GM18873 (cell line): Measurements from ENCODE around the gene PLAC8L1.
A peak's percentile ranks its signal among the peaks of the same experiment; 100 is the strongest.
"Not testable (repeated sequence)": the region's sequence is repeated elsewhere in the genome, so short reads cannot be mapped to it uniquely, and the experiment has no call there.

Experiments used
- ATAC-seq: cut with Tn5 transposase; IDR thresholded peaks from one replicate; pipeline ENCODE4 v1.9.1; 2021; ENCODE audit warnings: mild to moderate bottlenecking, moderate library complexity, moderate number of reproducible peaks; ENCODE audit not compliant: unreplicated experiment, low FRiP score

PLAC8L1 gene, protein sequence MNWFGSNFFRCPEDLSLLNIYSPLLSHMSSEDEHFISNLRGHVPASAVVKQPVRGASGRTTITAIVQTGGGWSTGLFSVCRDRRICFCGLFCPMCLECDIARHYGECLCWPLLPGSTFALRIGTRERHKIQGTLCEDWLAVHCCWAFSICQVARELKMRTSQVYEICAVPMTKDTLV

DNA sequence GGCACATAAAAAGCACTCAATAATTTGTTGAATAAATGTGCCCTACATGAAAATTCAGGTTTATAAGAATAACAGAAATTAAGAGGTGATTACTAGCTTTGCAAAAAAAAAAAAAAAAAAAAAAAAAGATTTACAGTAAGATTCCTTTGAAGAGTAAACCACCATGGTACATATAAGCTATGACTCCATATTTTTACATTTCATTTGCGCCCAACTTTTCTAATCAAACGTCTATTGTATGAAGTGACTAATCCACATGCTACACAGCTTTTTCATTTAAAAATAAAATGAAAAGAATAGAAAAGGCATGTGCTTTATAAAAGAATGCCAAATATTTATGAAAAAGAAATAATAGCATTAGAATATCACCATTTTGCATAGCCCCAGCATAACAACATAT, at the start of gene PLAC8L1:
TSS of gene PLAC8L1 (minus strand) at position 101 of the 400 bp plus-strand sequence. CDS start 1,266 bp downstream, outside the sequence.
- no peak for ATAC-seq

DNA sequence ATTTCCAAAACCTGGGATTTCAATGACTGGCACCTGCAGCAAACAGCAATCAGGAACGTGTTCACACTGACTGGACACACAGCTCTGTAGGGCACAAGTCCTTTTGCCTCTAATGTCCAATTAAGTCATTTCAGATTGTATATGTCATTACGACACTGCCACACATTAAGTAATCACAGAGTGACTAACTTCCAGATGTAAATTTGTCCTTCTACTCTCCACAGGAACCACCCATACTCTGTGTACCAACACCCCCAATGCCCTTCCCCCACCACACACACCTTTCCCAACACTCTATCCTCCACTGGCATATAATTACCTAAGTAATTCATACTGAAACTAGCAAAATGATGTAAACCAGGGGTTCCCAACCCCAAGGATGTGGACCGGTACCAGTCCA, 46.6 kb upstream of the PLAC8L1 start:
- ATAC-seq: no peak

DNA sequence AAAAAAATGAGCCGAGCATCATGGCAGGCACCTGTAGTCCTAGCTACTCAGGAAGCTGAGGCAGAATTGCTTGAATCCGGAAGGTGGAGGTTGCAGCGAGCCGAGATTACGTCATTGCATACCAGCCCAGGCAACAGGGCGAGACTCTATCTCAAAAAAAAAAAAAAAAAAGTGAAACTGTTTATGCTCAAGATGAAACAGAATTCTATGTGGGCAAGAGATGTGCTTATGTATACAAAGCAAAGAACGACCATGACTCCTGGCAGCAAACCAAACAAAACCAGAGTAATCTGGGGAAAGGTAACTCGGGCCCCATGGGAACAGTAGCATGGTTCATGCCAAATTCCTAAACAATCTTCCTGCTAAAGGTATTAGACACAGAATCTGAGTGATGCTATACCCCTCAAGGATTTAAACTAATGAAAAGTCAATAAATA, 32.6 kb upstream of the PLAC8L1 start:
- no peak for ATAC-seq

DNA sequence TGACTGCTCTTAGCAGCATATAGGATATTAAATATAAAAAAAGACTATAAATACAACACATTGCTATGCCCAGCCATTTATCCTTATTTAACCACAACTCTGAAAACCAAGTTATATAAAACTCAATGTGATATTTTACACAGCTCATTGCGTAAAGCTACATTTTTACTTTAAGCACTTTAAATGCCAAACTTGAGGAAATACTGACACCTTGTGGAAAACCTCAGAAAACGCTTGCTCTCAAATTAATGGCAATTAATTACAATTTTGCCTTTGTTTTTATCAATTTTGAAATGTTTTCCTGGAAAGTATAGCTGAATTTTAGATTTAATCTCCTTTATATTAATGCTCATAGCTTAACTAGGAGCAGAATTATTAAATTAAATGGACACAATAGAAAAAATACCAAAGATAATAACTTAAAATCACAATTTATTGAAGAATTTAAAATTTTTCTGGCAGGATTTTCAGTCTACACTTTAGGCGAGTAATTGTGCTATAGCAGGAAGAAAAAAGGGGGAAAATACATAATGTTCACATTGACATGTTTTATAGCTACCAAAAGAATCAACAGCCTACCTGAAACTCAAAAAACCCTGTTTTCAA, 25.2 kb upstream of the PLAC8L1 start:
- ATAC-seq: no peak

DNA sequence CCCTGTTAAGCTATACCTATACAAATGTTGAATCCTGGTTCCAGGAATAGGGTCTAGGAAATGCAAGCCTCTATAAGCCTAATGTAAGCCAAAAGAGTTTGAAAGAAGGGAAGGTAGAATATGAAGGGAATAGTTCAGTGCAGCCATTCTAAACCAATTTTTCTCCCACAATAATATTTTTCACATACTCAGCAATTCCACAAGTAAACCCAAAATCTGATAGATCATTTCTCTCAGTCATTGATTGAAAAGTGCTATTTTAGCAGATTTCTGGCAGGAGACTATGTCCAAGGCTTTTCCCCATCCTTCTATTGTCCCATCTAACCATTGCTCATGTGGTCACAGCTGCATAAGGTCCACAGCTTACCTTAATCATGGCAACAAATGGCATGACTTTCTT, 20.7 kb upstream of the PLAC8L1 start:
- ATAC-seq: no peak

DNA sequence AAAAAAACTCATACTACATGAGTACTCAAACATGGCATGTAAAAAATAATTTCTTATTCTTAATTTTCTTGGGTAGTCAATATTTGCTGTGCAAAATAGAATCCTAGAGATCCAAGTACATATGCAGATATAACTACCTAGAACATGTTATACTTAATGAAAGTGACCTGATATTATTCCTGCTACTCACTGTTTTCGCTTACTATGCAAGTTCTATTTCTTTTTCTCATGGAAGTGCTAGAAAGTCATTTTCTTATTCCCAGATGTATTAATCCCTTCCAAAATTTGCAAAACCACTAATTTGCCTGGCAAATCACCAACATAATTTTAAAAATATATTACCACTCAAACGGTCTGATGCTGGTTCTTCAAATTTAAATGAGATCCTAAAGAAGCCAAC, 19.2 kb upstream of the PLAC8L1 start:
- no peak for ATAC-seq

DNA sequence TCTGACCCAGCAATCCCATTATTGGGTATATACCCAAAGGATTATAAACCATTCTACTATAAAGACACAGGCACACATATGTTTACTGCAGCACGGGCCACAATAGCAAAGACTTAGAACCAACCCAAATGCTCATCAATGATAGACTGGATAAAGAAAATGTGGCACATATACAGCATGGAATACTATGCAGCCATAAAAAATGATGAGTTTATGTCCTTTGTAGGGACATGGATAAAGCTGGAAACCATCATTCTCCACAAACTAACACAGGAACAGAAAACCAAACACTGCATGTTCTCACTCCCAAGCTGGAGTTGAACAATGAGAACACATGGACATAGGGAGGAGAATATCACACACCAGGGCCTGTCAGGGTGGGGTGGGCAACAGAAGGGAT, 16.1 kb upstream of the PLAC8L1 start:
- not testable (repeated sequence) for ATAC-seq

DNA sequence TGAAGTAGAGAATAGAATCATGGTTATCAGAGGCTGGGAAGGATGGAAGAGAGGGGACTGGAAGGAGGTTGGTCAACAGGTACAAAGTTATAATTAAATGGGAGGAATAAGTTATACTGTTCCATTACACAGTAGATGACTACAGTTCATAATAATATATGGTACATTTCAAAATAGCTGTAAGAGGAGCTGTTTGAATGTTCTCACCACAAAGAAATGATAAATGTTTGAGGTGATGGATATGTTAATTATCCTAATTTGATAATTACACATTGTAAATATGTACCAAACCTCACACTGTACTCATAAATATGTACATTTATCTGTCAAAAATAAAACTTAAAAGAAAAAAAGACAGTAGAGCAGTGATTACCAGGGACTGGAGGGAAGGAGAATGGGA, 12.9 kb upstream of the PLAC8L1 start:
- no peak for ATAC-seq

DNA sequence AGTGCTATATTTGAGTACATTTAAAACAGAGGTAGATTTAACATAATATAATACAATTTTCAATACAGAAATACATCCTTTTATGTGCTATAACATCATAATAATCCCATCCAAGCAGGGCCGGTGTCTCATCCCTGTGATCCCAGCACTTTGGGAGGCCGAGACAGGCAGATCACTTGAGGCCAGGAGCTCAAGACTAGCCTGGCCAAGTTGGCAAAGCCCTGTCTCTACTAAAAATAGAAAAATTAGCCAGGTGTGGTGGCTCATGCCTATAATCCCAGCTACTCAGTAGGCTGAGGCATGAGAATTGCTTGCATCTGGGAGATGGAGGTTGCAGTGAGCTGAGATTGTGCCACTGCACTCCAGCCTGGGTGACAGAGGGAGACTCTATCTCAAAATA, 11.8 kb upstream of the PLAC8L1 start:
- ATAC-seq: not testable (repeated sequence)

DNA sequence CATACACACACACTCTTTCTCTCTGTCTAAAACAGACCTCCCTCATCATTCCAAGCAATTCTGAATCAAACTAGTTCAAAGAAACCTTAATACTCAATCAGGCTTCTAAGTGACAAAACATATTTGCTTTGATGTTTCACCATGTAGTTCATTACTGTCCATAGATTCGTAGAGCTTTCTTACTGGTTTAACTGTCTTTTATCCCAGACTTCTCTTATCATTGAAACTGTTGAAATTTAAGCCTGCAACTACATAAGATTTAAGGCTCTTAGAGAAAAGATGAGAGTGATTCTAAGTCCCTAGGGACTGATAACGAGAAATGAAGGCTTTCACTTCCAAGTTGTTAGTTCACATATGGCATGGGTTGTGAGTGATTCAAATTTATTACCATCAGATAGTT, 11.0 kb upstream of the PLAC8L1 start:
- ATAC-seq: no peak

DNA sequence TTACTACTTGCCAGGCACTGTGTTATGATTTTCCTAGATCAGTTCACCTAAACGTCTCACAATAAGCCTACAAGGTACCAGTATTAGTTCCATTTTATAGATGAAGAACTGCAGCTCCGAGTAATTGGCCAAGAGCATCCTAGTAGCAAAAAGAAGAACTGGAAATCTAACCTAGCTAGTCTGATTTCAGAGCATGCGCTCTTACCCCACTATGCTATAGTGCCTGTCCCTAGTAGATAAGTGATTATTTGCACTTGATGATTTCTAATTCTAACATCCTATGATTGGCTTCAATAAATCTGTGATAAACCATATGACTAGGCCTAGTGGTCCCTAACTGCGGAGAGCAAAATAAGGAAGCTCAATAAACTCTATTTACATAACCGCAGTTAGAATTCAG, 7.1 kb upstream of the PLAC8L1 start:
- no peak for ATAC-seq

DNA sequence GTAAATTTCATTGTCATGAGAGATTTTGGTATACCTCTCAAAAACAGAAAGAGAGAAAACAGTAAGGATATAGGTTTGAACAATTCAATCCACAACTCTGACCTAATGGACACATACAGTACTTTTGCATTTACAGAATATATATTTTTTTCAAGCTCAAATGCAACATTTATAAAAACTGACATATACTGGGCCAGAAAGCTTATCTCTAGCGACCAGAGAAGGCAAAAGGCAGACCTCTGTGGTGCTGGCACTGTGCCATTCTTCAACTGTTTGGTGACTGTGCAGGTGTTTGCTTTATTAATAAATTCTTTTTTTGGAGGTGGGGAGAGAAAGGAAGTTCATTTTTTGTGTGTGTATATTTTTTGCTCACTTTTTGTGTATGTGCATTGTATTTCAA, 6.0 kb upstream of the PLAC8L1 start:
- no peak for ATAC-seq

DNA sequence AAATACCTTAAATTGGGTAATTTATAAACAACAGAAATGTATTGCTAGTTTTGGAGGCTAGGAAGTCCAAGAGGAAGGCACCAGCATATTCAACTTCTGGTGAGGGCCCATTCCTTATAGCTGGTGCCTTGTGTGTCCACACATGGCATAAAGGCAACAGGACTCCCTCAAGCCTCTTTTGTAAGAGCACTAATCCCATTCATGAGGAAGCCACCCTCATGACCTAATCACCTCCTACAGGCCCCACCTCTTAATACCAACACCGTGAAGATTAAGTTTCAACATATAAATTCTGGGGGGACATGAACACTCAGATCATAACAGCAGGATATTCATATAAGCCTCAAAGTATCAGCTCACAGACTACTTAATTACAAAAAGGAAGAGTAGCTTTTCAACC, 4.0 kb upstream of the PLAC8L1 start:
- ATAC-seq: no peak

DNA sequence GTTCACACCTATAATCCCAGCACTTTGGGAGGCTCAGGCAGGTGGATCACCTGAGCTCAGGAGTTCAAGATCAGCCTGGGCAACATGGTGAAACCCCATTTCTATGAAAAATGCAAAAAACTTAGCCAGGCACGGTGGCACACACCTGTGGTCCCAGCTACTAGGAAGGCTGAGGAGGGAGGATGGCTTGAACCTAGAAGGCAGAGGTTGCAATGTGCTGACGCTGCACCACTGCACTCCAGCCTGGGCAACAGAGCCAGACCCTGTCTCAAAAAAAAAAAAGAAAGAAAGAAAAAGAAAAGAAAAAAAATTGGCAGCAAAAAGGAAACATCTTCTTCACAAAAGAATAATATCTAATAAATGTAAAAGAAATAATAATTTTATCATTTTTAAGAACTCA, 3.5 kb upstream of the PLAC8L1 start:
- ATAC-seq: not testable (repeated sequence)

DNA sequence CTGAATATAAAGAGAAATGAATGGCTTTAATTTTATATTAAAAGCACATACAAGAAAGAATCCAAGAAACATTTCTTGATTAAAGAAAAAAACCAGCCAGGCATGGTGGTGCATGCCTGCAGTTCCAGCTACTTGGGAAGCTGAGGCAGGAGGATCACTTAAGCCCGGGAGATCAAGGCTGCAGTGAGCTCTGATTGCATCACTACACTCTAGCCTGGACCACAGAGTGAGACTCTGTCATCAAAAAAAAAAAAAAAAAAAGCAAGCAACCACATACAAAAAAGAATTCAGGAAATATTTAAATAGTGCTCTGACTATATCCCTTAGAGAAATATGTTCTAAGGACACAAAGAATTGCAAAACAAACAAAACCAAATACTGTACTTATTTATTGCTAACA, 2.5 kb upstream of the PLAC8L1 start:
- ATAC-seq: no peak

DNA sequence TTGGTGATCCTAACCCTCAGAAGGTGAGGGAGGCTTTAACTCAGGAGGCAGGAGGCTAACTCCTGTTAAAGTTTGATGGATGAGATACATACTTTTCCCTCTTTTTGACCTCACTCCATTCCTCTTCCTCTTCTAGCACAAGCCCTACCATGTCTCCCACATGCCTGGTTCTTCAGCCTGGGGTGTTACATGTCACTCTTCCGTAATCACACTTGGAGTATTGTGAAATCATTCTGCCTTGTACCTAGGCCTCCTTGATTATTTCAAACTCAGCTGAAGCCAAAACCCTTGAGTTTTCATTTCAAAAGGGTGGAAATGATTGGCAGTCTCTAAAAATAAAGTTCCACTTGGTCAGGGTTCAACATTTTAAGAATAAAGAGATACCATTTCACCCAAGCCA, 1.8 kb downstream of the PLAC8L1 start:
- ATAC-seq: no peak

DNA sequence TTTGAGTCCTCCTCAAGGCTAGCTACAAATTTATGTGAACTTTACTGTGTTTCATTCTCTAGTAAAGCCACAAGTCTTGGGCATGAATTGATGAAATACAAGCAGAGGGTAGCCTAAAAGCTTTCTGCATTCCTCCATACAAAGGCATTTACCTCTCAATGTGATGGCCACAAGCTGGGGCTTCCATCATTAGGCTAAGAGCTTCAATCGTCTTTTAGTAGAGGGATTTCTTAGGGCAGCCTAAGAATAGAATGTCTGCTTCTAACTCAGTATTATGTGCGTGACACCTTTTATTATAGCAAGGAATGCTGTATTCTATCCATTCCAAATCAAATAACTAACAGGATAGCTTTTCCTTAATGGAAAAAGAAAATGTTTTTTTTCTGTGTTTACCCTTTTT, 3.7 kb downstream of the PLAC8L1 start:
- ATAC-seq: no peak

DNA sequence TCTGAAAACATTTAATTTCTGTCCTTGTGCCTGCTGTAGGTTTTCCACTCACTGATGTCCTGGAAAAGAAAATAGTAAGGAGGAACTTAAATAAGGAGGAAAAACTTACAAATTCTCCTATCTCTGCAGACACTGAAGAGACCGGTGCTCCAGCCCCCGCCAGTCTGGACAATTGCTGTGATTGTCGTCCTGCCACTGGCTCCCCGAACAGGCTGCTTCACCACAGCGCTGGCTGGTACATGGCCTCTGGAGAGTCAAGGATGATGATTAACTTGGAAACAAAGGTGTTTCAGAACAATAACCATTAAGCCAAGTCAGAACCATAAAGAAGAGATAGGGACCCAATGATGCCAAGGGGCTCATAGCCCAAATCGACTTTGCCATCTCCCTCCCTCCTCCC, 7.3 kb downstream of the PLAC8L1 start:
- ATAC-seq: no peak

DNA sequence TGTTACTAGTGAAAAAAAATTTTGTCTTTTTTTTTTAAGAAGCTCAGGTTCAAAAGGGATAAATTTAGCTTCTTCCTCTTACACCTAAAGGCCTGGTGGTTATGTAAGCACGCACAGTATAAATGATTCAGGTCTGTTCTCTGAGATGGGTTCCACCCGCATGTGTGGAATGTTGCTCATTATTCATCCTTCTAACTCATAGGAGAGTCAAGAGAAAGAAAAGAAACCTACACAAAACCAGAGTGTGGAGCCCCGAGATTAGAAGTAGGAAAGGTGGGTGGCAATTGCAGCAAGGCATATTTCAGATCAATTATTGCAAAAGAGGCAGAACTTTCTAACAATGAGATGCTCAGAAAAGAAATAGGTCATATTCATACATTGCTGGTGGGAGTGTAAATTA, 13.5 kb downstream of the PLAC8L1 start:
- ATAC-seq: no peak

DNA sequence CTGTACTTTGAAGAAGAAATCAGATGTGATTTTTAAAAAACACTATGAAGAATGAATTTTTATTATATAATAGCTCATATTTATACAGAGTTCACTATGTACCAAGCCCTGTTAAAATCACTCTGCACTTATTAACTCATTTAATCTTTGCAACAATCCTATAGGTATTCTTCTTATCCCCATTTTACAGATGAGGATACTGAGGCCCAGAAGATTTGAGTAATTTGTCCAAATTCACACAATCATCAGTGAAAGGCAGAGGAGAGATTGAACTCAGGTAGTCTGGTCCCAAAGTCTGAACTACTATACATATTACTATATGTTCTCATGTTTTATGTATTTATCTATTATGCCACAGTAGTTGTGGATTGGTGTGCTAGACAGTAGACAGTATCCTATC, 16.1 kb downstream of the PLAC8L1 start:
- no peak for ATAC-seq

DNA sequence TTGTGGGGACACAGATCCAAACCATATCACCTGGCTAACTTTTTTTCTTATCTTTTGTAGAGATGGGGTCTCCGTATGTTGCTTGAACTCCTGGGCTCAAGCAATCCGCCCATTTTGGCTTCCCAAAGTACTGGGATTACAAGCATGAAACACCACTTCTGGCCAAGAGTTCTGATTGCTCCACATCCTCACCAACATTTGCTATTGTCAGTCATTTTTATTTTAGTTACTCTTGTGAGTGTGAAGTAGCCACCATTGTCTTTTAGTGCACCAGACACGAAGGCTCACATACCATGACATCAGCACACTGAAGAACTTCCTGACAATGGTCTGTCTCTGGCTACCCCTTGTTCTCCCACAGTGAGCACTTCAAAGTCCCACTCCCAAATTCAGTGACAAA, 17.3 kb downstream of the PLAC8L1 start:
- no peak for ATAC-seq

DNA sequence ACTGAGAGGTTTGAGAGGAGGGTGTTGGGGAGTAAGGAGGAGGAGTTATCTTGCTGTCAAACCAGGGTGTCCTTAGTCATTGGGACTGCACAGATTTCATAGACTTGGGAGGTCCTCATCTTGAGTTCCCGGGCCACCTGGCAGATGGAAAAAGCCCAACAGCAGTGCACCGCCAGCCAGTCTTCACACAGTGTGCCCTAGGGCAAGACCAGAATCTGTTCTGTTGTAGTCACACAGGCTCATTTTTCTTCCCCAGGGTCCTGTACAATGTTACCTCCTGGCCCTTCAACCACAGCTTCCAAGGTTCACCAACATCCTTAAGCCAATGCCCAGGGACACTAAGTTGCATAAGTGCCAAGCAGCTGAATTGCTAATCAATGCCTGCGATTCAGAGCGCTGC, 21.0 kb downstream of the PLAC8L1 start:
- no peak for ATAC-seq

DNA sequence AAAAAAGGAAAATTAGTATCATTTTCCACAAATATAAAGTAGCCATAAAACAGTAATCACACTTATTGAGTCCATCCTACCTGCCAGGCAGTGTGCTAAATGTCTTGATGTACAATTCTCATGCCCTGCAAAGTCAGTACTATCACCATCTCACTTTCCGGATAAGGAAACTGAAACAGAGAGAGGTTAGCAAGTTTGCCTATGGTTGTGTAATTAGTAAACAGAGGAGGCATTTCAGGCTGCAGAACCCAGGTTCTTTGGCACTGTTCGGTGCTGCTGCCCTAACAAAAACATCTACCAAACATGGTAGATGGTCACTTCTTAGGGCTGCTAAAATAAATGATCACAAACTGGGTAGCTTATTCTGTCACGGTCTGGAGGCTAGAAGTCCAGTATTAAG, 22.6 kb downstream of the PLAC8L1 start:
- ATAC-seq: peak; percentile 97
